ENCODE data around the gene USP25.

Gene USP25

GRCh38 chr21:15686506-15686905, 43.3 kb upstream of the USP25 start:
- no peak for TF ChIP-seq ZC3H10 (CRISPR knock-in tag; IDR thresholded peaks at IDR 0.05)
- TF ChIP-seq ISL1 (CRISPR knock-in tag; IDR thresholded peaks at IDR 0.05), result no peak
- no peak for TF ChIP-seq ZNF70 (CRISPR knock-in tag; IDR thresholded peaks at IDR 0.05)
- no peak for TF ChIP-seq CREB5 (CRISPR knock-in tag; IDR thresholded peaks at IDR 0.05; ENCODE audit: low read depth)
- no peak for TF ChIP-seq TCF4 (CRISPR knock-in tag; IDR thresholded peaks at IDR 0.05; ENCODE audit: borderline replicate concordance)
- TF ChIP-seq ZNF565 (CRISPR knock-in tag; conservative IDR thresholded peaks at IDR 0.05; ENCODE audit: low read depth), result no peak
- TF ChIP-seq ARNTL (CRISPR knock-in tag; IDR thresholded peaks at IDR 0.05; ENCODE audit: borderline replicate concordance, low read depth), result no peak
- no peak for TF ChIP-seq CSRNP3 (CRISPR knock-in tag; IDR thresholded peaks at IDR 0.05)
- no peak for TF ChIP-seq RARB (CRISPR knock-in tag; IDR thresholded peaks at IDR 0.05)
- no peak for TF ChIP-seq ZFP30 (CRISPR knock-in tag; IDR thresholded peaks at IDR 0.05)
- TF ChIP-seq ZFP3 (CRISPR knock-in tag; IDR thresholded peaks at IDR 0.05), result no peak
- TF ChIP-seq SNAI2 (CRISPR knock-in tag; IDR thresholded peaks at IDR 0.05), result no peak
- no peak for TF ChIP-seq BACH2 (CRISPR knock-in tag; IDR thresholded peaks at IDR 0.05; ENCODE audit: borderline replicate concordance)
- TF ChIP-seq ZNF8 (CRISPR knock-in tag; IDR thresholded peaks at IDR 0.05), result no peak
- no peak for TF ChIP-seq OSR1 (CRISPR knock-in tag; IDR thresholded peaks at IDR 0.05)
- no peak for TF ChIP-seq CSDC2 (CRISPR knock-in tag; IDR thresholded peaks at IDR 0.05)
- ATAC-seq, result no peak

- ATAC-seq, result no peak
- TF ChIP-seq ZNF70 (CRISPR knock-in tag; IDR thresholded peaks at IDR 0.05) (no peak), TSHZ2 (CRISPR knock-in tag; IDR thresholded peaks at IDR 0.05) (no peak), ISL1 (CRISPR knock-in tag; IDR thresholded peaks at IDR 0.05) (no peak), ESRRG (CRISPR knock-in tag; IDR thresholded peaks at IDR 0.05) (no peak), PATZ1 (CRISPR knock-in tag; IDR thresholded peaks at IDR 0.05; ENCODE audit: borderline replicate concordance) (no peak), TCF4 (CRISPR knock-in tag; IDR thresholded peaks at IDR 0.05; ENCODE audit: borderline replicate concordance) (no peak), ZFP30 (CRISPR knock-in tag; IDR thresholded peaks at IDR 0.05) (no peak), RARB (CRISPR knock-in tag; IDR thresholded peaks at IDR 0.05) (no peak), ZNF565 (CRISPR knock-in tag; conservative IDR thresholded peaks at IDR 0.05; ENCODE audit: low read depth) (no peak), CSRNP3 (CRISPR knock-in tag; IDR thresholded peaks at IDR 0.05) (no peak), ARNTL (CRISPR knock-in tag; IDR thresholded peaks at IDR 0.05; ENCODE audit: borderline replicate concordance, low read depth) (no peak), GLIS3 (CRISPR knock-in tag; IDR thresholded peaks at IDR 0.05) (no peak), ZNF8 (CRISPR knock-in tag; IDR thresholded peaks at IDR 0.05) (no peak), OSR1 (CRISPR knock-in tag; IDR thresholded peaks at IDR 0.05) (no peak)
Observed at GRCh38 chr21:15687208-15687607, 42.6 kb upstream of the USP25 start.

- TF ChIP-seq ZFP3 (CRISPR knock-in tag; IDR thresholded peaks at IDR 0.05) (no peak), ZNF70 (CRISPR knock-in tag; IDR thresholded peaks at IDR 0.05) (no peak), ESRRG (CRISPR knock-in tag; IDR thresholded peaks at IDR 0.05) (no peak), ZNF565 (CRISPR knock-in tag; conservative IDR thresholded peaks at IDR 0.05; ENCODE audit: low read depth) (no peak), ZNF8 (CRISPR knock-in tag; IDR thresholded peaks at IDR 0.05) (no peak)
Observed at GRCh38 chr21:15688016-15688415, 41.8 kb upstream of the USP25 start.

More at GRCh38 chr21:15688016-15688415, 41.8 kb upstream of the USP25 start:
- no peak for ATAC-seq
